Measurements from ENCODE around the gene TOM1L2. TPM values are rescaled to one million over a fixed set of nuclear protein-coding genes. Genes with fewer than 3 reads are reported as not detected.
A peak's percentile ranks its signal among the peaks of the same experiment; 100 is the strongest.

The TOM1L2 gene
- total and polyA plus RNA-seq, 5 donors: 176 to 248 (median 213) TPM

DNA sequence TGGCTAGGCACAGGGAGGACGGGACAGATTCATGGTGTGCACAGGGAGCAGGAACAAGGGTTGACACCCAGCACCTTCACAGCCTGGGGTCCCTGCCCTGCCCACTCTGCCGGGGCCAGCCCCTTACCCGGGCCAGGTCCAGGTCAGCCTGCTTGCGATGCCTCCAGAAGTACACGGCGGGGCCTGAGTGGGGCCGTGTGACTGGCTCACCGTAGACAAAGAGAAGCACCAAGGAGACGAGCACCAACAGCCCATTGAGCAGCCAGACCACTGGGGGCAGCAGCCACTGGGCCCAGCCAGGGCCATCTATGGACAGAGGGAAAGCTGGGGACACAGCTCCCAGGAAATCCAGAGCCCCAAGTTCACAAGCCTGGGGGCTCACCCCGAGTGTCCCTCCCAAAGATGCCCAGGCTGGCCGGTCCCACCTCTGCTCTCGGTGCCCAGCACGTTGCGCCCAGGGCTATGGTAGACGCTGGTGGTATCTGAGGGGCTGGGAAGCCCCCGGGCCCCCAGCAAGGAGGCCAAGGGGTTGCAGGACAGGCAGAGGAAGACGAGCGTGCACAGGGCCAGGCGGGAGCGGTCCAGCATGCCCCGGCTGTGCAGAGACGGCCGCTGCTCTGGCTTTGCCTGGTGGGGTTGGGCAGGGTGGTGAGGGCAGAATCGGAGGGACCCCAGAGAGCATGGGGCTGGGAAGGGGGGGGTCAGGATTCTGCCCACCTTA, 155.2 kb downstream of the TOM1L2 start:
- Histone ChIP-seq H3K4me1 (ENCODE audit: control insufficient read depth, insufficient read depth, low read length) (no peaks in the 10 kb centered on the region), H3K27me3 (ENCODE audit: control insufficient read depth, insufficient read depth) (no peaks in the 10 kb centered on the region), H3K27ac (ENCODE audit: low read length) (no peak overlapping the region), H3K9me3 (ENCODE audit: control insufficient read depth, low read length) (no peaks in the 10 kb centered on the region), H3K4me3 (ENCODE audit: low read length) (no peak overlapping the region)
- intact Hi-C loops (cut with DNase I): loop anchor here in 2 of 4 donors (10.0 kb wide), 2 partner anchors 98 to 132 kb away; partner anchors contain the start of gene RAI1 (in 1 of the 2)
- no peak for ATAC-seq
- 83% methylated on average over 24 of the region's 24 CpGs for WGBS
- DNase-seq: no peak

DNA sequence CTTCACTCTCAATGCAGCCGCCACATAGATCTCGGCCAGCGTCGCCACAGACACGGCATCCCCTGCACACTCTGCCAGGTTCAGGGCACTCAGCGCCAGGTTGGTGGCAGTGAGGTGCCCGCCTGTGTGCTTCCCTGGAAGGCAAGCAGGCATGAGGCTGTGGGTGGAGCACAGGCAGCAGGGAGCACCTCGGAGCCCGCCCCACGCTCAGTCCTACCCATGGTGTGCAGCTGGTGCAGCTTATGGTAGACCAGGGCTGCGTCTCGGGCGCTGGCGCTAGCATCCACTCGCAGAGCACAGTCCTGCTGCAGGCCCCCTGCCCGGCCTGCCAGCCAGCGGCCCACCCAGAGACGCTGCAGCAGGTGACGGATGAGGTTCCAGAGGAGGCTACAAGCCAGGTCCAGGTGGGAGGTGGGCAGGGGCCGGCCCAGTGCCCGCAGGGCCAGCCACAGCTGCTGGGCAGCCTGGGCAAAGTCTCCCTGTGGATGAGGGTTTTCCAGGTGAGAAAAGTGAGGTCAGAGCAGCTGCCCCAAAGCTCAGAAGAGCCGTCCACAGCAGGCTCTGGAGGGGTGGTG, 155.9 kb downstream of the TOM1L2 start:
- no peak for ATAC-seq
- Histone ChIP-seq H3K9me3 (ENCODE audit: control insufficient read depth, low read length) (no peaks in the 10 kb centered on the region), H3K27ac (ENCODE audit: low read length) (no peak overlapping the region), H3K4me1 (ENCODE audit: control insufficient read depth, insufficient read depth, low read length) (no peaks in the 10 kb centered on the region), H3K4me3 (ENCODE audit: low read length) (no peak overlapping the region), H3K27me3 (ENCODE audit: control insufficient read depth, insufficient read depth) (no peaks in the 10 kb centered on the region)
- 90% methylated on average over 22 of the region's 22 CpGs for WGBS
- intact Hi-C loops (cut with DNase I): loop anchor here in 2 of 4 donors (10.0 kb wide), 2 partner anchors 98 to 132 kb away; partner anchors contain the start of gene RAI1 (in 1 of the 2)
- no peak for DNase-seq

GRCh38 chr17:17815436-17816200, 156.6 kb downstream of the TOM1L2 start:
- DNase-seq (no peak), ATAC-seq (no peak)
- Histone ChIP-seq H3K4me3 (ENCODE audit: low read length) (no peak overlapping the region), H3K9me3 (ENCODE audit: control insufficient read depth, low read length) (no peaks in the 10 kb centered on the region), H3K27ac (ENCODE audit: low read length) (peak overlapping the region; percentile 52), H3K27me3 (ENCODE audit: control insufficient read depth, insufficient read depth) (no peaks in the 10 kb centered on the region), H3K4me1 (ENCODE audit: control insufficient read depth, insufficient read depth, low read length) (no peaks in the 10 kb centered on the region)
- WGBS: 69% methylated on average over 17 of the region's 17 CpGs
- intact Hi-C loops (cut with DNase I): loop anchor here in 2 of 4 donors (10.0 kb wide), 2 partner anchors 99 to 131 kb away; partner anchors contain the start of gene RAI1 (in 1 of the 2)

GRCh38 chr17:17815062-17815406, 157.2 kb downstream of the TOM1L2 start:
- ATAC-seq (peak; percentile 1 to 3), DNase-seq (no peak)
- H3K4me1 ChIP-seq (ENCODE audit: control insufficient read depth, insufficient read depth, low read length): no peaks in the 10 kb centered on the region
- H3K4me3 ChIP-seq (ENCODE audit: low read length): no peak overlapping the region
- H3K27ac ChIP-seq (ENCODE audit: low read length): peak overlapping the region; percentile 52
- no peaks in the 10 kb centered on the region for H3K27me3 ChIP-seq (ENCODE audit: control insufficient read depth, insufficient read depth)
- H3K9me3 ChIP-seq (ENCODE audit: control insufficient read depth, low read length): no peaks in the 10 kb centered on the region
- WGBS: 56% methylated on average over 8 of the region's 8 CpGs
- intact Hi-C loops (cut with DNase I): loop anchor here in 2 of 4 donors (10.0 kb wide), 2 partner anchors 100 to 130 kb away; partner anchors contain the start of gene RAI1 (in 1 of the 2)

DNA sequence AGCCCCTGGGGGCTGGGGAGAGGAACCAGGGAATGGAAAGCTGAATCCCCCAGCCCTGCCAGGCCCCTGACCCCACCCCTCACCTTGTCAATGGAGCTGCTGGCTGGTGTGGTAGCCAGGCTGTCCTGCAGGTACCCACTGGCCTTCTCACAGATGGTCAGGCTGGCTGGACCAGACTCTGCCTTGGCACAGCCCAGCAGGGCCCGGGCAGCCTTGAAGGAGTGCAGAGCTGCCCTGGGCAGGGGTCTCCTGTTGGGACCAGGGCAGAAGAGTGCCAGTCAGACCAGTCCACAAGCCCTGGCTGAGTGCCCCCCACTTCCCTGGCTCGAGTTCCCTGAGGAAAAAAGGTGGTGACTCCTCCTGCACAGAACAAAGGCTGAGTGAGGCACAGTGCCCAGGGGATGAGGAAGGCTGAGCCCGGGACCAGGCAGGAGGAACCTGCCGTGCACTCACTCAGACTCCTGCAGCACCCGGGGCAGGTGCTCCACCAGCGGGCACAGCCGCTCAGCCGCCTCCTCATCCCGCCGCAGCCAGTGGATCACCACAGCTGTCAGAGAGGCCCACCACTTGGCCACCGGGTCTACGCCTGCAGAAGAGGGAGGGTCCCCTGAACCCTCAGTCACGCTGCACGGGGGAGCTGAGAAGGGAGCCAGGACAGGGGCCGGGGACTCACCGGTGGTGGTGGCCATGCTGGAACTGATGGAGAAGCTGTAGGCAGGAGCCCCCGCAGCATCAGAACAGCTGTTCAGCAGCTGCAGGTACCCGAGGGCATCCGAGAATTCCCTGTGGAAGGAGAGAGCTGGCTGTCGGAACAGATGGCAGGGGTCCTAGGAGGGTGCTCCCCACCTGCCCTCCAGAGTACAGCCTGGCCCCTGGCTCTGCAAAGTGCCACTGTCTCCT, 157.8 kb downstream of the TOM1L2 start:
- Histone ChIP-seq H3K4me3 (ENCODE audit: low read length) (no peak overlapping the region), H3K4me1 (ENCODE audit: control insufficient read depth, insufficient read depth, low read length) (no peaks in the 10 kb centered on the region), H3K9me3 (ENCODE audit: control insufficient read depth, low read length) (no peaks in the 10 kb centered on the region), H3K27ac (ENCODE audit: low read length) (peak overlapping the region; percentile 19), H3K27me3 (ENCODE audit: control insufficient read depth, insufficient read depth) (no peaks in the 10 kb centered on the region)
- 78% methylated on average over 20 of the region's 20 CpGs for WGBS
- DNase-seq (no peak), ATAC-seq (no peak)
- intact Hi-C loops (cut with DNase I): loop anchor here in 3 of 4 donors (5.0 to 10.0 kb wide), 4 partner anchors 43 to 130 kb away; partner anchors contain the start of gene RAI1 (in 1 of the 3)

GRCh38 chr17:17813725-17814095, 158.5 kb downstream of the TOM1L2 start:
- WGBS: 86% methylated on average over 16 of the region's 16 CpGs
- intact Hi-C loops (cut with DNase I): loop anchor here in 3 of 4 donors (5.0 to 10.0 kb wide), 4 partner anchors 44 to 129 kb away; partner anchors contain the start of gene RAI1 (in 1 of the 3)
- no peaks in the 10 kb centered on the region for H3K27me3 ChIP-seq (ENCODE audit: control insufficient read depth, insufficient read depth)
- ATAC-seq (no peak), DNase-seq (no peak)
- no peaks in the 10 kb centered on the region for H3K9me3 ChIP-seq (ENCODE audit: control insufficient read depth, low read length)
- no peaks in the 10 kb centered on the region for H3K4me1 ChIP-seq (ENCODE audit: control insufficient read depth, insufficient read depth, low read length)
- H3K27ac ChIP-seq (ENCODE audit: low read length): no peak overlapping the region
- H3K4me3 ChIP-seq (ENCODE audit: low read length): no peak overlapping the region

- Histone ChIP-seq H3K27me3 (ENCODE audit: control insufficient read depth, insufficient read depth) (no peaks in the 10 kb centered on the region), H3K4me1 (ENCODE audit: control insufficient read depth, insufficient read depth, low read length) (no peaks in the 10 kb centered on the region), H3K4me3 (ENCODE audit: low read length) (no peak overlapping the region), H3K27ac (ENCODE audit: low read length) (no peak overlapping the region), H3K9me3 (ENCODE audit: control insufficient read depth, low read length) (no peaks in the 10 kb centered on the region)
- ATAC-seq: no peak
- peak in 1 of 3 donors; percentile 64 for DNase-seq
- intact Hi-C loops (cut with DNase I): loop anchor here in 3 of 4 donors (5.0 to 10.0 kb wide), 4 partner anchors 44 to 128 kb away; partner anchors contain the start of gene RAI1 (in 1 of the 3)
- 92% methylated on average over 25 of the region's 25 CpGs for WGBS
Observed at GRCh38 chr17:17813055-17813724, 159.0 kb downstream of the TOM1L2 start.

- no peak overlapping the region for H3K4me3 ChIP-seq (ENCODE audit: low read length)
- intact Hi-C loops (cut with DNase I): loop anchor here in 3 of 4 donors (5.0 to 10.0 kb wide), 4 partner anchors 45 to 128 kb away; partner anchors contain the start of gene RAI1 (in 1 of the 3)
- 53% methylated on average over 59 of the region's 59 CpGs for WGBS
- no peak overlapping the region for H3K27ac ChIP-seq (ENCODE audit: low read length)
- no peaks in the 10 kb centered on the region for H3K4me1 ChIP-seq (ENCODE audit: control insufficient read depth, insufficient read depth, low read length)
- H3K27me3 ChIP-seq (ENCODE audit: control insufficient read depth, insufficient read depth): no peaks in the 10 kb centered on the region
- ATAC-seq (peak; percentile 32 to 53), DNase-seq (peak; percentile 77 to 93 (median 92))
- H3K9me3 ChIP-seq (ENCODE audit: control insufficient read depth, low read length): no peaks in the 10 kb centered on the region
Observed at GRCh38 chr17:17812211-17813054, 159.8 kb downstream of the TOM1L2 start.
